ENCODE data around the gene IGLL1.

IGLL1 gene

DNA sequence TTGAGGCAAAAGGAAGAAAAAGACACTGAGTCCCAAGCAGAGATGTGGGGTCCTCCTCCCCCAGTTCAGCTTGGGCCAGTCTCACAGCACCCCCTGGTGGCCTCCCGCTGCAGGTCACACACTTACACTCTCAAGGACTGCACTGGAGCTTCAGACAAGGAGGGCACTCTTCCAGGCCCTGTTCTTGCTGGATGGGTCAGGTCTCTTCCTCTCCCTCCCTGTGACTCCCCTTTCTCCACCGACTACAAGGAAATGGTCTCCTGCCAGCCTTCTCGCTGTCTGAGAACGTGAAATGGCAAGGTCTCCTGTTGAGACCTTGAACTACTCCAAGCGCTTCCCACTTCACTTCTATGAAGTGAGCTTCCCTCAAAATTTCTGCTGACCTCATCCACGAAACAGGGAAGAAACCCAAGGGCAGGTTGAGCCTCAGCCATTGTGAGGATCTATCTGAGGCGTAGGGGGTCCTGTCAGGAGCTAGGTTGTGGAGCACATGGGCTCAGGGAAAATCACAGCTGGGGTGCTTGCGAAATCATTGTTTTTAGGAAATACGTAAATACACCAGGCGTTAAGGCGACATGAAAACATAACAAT, 11.2 kb upstream of the IGLL1 start:
- Histone ChIP-seq H4K8ac (ENCODE audit: low read depth, low read length) (no peak overlapping the region), H3K27me3 (ENCODE audit: control insufficient read depth in 3 of 3, insufficient read depth in 3 of 3, low read depth in 1 of 3, low read length in 3 of 3) (peaks cover 0 to 5% (median 0%) of the 10 kb centered on the region in 3 experiments), H3K4me3 (ENCODE audit: low read length in 2 of 2) (no peak overlapping the region), H3K27ac (replicated peaks; ENCODE audit: low read length) (no peak overlapping the region), H3K4me2 (ENCODE audit: insufficient read depth, low read length, poor library complexity, severe bottlenecking) (no peak overlapping the region), H3K4me1 (ENCODE audit: control insufficient read depth in 2 of 2, insufficient read depth in 1 of 2, low read depth in 1 of 2, low read length in 2 of 2) (no peaks in the 10 kb centered on the region), H3K14ac (ENCODE audit: low read length) (no peak overlapping the region), H3K9ac (ENCODE audit: low read depth, low read length, poor library complexity) (no peak overlapping the region), H2BK15ac (ENCODE audit: low read length) (no peak overlapping the region), H3K36me3 (replicated peaks in 1 of 2; ENCODE audit: control insufficient read depth in 2 of 2, insufficient read depth in 2 of 2, low read length in 2 of 2) (no peaks in the 10 kb centered on the region), H3K9me3 (replicated peaks in 1 of 2; ENCODE audit: control insufficient read depth in 2 of 2, insufficient read depth in 1 of 2, low read depth in 1 of 2, low read length in 2 of 2) (no peaks in the 10 kb centered on the region), H3K23ac (ENCODE audit: low read depth, low read length, poor library complexity) (no peak overlapping the region), H2BK5ac (ENCODE audit: low read length) (no peak overlapping the region), H3K4ac (ENCODE audit: low read length) (no peak overlapping the region), H3K79me1 (ENCODE audit: low read depth, low read length) (no peaks in the 10 kb centered on the region), H2BK12ac (ENCODE audit: low read length) (no peak overlapping the region), H2AK5ac (ENCODE audit: low read depth, low read length) (no peak overlapping the region), H3K18ac (ENCODE audit: low read length) (no peak overlapping the region), H2AFZ (ENCODE audit: low read length) (no peak overlapping the region), H2BK120ac (ENCODE audit: low read depth, low read length) (no peak overlapping the region), H4K91ac (ENCODE audit: low read depth, low read length, poor library complexity) (no peak overlapping the region)
- peak; percentile 60 for DNase-seq (ENCODE audit: low spot score)
- WGBS, 2 donors (ENCODE audit: extremely low coverage in 2 of 2, insufficient read length in 2 of 2, insufficient replicate concordance in 1 of 2): no CpG with 5 or more reads among the region's 11 CpGs

- H3K4ac ChIP-seq (ENCODE audit: low read length): no peak overlapping the region
- no peak overlapping the region for H4K91ac ChIP-seq (ENCODE audit: low read depth, low read length, poor library complexity)
- no peak overlapping the region for H3K23ac ChIP-seq (ENCODE audit: low read depth, low read length, poor library complexity)
- peaks cover 0 to 8% (median 0%) of the 10 kb centered on the region in 3 experiments for H3K27me3 ChIP-seq (ENCODE audit: control insufficient read depth in 3 of 3, insufficient read depth in 3 of 3, low read depth in 1 of 3, low read length in 3 of 3)
- H2AK5ac ChIP-seq (ENCODE audit: low read depth, low read length): no peak overlapping the region
- peaks cover 4% of the 10 kb centered on the region for H3K79me1 ChIP-seq (ENCODE audit: low read depth, low read length)
- WGBS, 2 donors (ENCODE audit: extremely low coverage in 2 of 2, insufficient read length in 2 of 2, insufficient replicate concordance in 1 of 2): no CpG with 5 or more reads among the region's 6 CpGs
- H3K4me1 ChIP-seq (ENCODE audit: control insufficient read depth in 2 of 2, insufficient read depth in 1 of 2, low read depth in 1 of 2, low read length in 2 of 2): no peaks in the 10 kb centered on the region
- H3K4me3 ChIP-seq (ENCODE audit: low read length in 2 of 2): no peak overlapping the region
- DNase-seq (ENCODE audit: low spot score): no peak
- no peak overlapping the region for H4K8ac ChIP-seq (ENCODE audit: low read depth, low read length)
- no peaks in the 10 kb centered on the region for H3K36me3 ChIP-seq (replicated peaks in 1 of 2; ENCODE audit: control insufficient read depth in 2 of 2, insufficient read depth in 2 of 2, low read length in 2 of 2)
- H2BK120ac ChIP-seq (ENCODE audit: low read depth, low read length): no peak overlapping the region
- H3K18ac ChIP-seq (ENCODE audit: low read length): peak overlapping the region; percentile 15
- no peak overlapping the region for H2BK5ac ChIP-seq (ENCODE audit: low read length)
- no peak overlapping the region for H2BK15ac ChIP-seq (ENCODE audit: low read length)
- no peak overlapping the region for H3K9ac ChIP-seq (ENCODE audit: low read depth, low read length, poor library complexity)
- H3K14ac ChIP-seq (ENCODE audit: low read length): no peak overlapping the region
- H2BK12ac ChIP-seq (ENCODE audit: low read length): no peak overlapping the region
- no peak overlapping the region for H2AFZ ChIP-seq (ENCODE audit: low read length)
- H3K27ac ChIP-seq (replicated peaks; ENCODE audit: low read length): no peak overlapping the region
- no peak overlapping the region for H3K4me2 ChIP-seq (ENCODE audit: insufficient read depth, low read length, poor library complexity, severe bottlenecking)
- no peaks in the 10 kb centered on the region for H3K9me3 ChIP-seq (replicated peaks in 1 of 2; ENCODE audit: control insufficient read depth in 2 of 2, insufficient read depth in 1 of 2, low read depth in 1 of 2, low read length in 2 of 2)
These were observed 3.7 kb upstream of the IGLL1 start for GRCh38 chr22:23583836-23584235.

DNA sequence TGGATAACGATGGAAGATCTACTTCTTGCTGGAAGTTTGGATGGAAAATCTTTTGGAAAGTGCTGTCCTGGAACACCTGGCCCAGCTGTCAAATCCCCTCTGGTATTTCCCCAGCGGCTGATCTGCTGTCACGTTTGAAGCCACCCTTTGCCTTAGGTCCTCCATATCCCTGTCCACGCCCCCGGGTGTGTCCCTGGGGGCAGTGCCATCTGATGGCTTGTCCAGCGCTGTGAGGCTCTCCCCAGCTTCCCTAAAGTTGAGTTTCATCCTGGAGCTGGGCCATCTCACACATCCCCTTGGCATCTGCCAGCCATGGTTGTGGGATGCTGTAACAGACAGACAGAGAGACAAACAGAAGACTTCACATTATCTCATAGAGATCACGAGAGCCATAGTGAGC, 3.1 kb upstream of the IGLL1 start:
- H4K91ac ChIP-seq (ENCODE audit: low read depth, low read length, poor library complexity): no peak overlapping the region
- H2BK5ac ChIP-seq (ENCODE audit: low read length): no peak overlapping the region
- no peaks in the 10 kb centered on the region for H3K36me3 ChIP-seq (replicated peaks in 1 of 2; ENCODE audit: control insufficient read depth in 2 of 2, insufficient read depth in 2 of 2, low read length in 2 of 2)
- H2BK12ac ChIP-seq (ENCODE audit: low read length): no peak overlapping the region
- H2BK120ac ChIP-seq (ENCODE audit: low read depth, low read length): no peak overlapping the region
- H3K79me1 ChIP-seq (ENCODE audit: low read depth, low read length): peaks cover 4% of the 10 kb centered on the region
- no peaks in the 10 kb centered on the region for H3K4me1 ChIP-seq (ENCODE audit: control insufficient read depth in 2 of 2, insufficient read depth in 1 of 2, low read depth in 1 of 2, low read length in 2 of 2)
- H3K4me3 ChIP-seq (ENCODE audit: low read length in 2 of 2): no peak overlapping the region
- no peak overlapping the region for H3K4me2 ChIP-seq (ENCODE audit: insufficient read depth, low read length, poor library complexity, severe bottlenecking)
- H3K18ac ChIP-seq (ENCODE audit: low read length): no peak overlapping the region
- no peak for DNase-seq (ENCODE audit: low spot score)
- H2AK5ac ChIP-seq (ENCODE audit: low read depth, low read length): no peak overlapping the region
- no peak overlapping the region for H3K27ac ChIP-seq (replicated peaks; ENCODE audit: low read length)
- no CpG with 5 or more reads among the region's 7 CpGs for WGBS, 2 donors (ENCODE audit: extremely low coverage in 2 of 2, insufficient read length in 2 of 2, insufficient replicate concordance in 1 of 2)
- no peak overlapping the region for H3K9ac ChIP-seq (ENCODE audit: low read depth, low read length, poor library complexity)
- no peak overlapping the region for H4K8ac ChIP-seq (ENCODE audit: low read depth, low read length)
- no peak overlapping the region for H3K4ac ChIP-seq (ENCODE audit: low read length)
- peaks cover 0 to 8% (median 0%) of the 10 kb centered on the region in 3 experiments for H3K27me3 ChIP-seq (ENCODE audit: control insufficient read depth in 3 of 3, insufficient read depth in 3 of 3, low read depth in 1 of 3, low read length in 3 of 3)
- H2BK15ac ChIP-seq (ENCODE audit: low read length): no peak overlapping the region
- H3K9me3 ChIP-seq (replicated peaks in 1 of 2; ENCODE audit: control insufficient read depth in 2 of 2, insufficient read depth in 1 of 2, low read depth in 1 of 2, low read length in 2 of 2): no peaks in the 10 kb centered on the region
- H2AFZ ChIP-seq (ENCODE audit: low read length): no peak overlapping the region
- no peak overlapping the region for H3K14ac ChIP-seq (ENCODE audit: low read length)
- H3K23ac ChIP-seq (ENCODE audit: low read depth, low read length, poor library complexity): no peak overlapping the region

GRCh38 chr22:23581260-23581650, 1.2 kb upstream of the IGLL1 start:
- no peak overlapping the region for H3K14ac ChIP-seq (ENCODE audit: low read length)
- H3K9ac ChIP-seq (ENCODE audit: low read depth, low read length, poor library complexity): no peak overlapping the region
- H2BK12ac ChIP-seq (ENCODE audit: low read length): no peak overlapping the region
- no peak overlapping the region for H3K4me2 ChIP-seq (ENCODE audit: insufficient read depth, low read length, poor library complexity, severe bottlenecking)
- H3K23ac ChIP-seq (ENCODE audit: low read depth, low read length, poor library complexity): no peak overlapping the region
- peaks cover 4% of the 10 kb centered on the region for H3K79me1 ChIP-seq (ENCODE audit: low read depth, low read length)
- H2AFZ ChIP-seq (ENCODE audit: low read length): no peak overlapping the region
- no CpG with 5 or more reads among the region's 8 CpGs for WGBS, 2 donors (ENCODE audit: extremely low coverage in 2 of 2, insufficient read length in 2 of 2, insufficient replicate concordance in 1 of 2)
- no peak overlapping the region for H2AK5ac ChIP-seq (ENCODE audit: low read depth, low read length)
- H2BK15ac ChIP-seq (ENCODE audit: low read length): no peak overlapping the region
- peaks cover 0 to 8% (median 0%) of the 10 kb centered on the region in 3 experiments for H3K27me3 ChIP-seq (ENCODE audit: control insufficient read depth in 3 of 3, insufficient read depth in 3 of 3, low read depth in 1 of 3, low read length in 3 of 3)
- no peak overlapping the region for H2BK5ac ChIP-seq (ENCODE audit: low read length)
- no peaks in the 10 kb centered on the region for H3K4me1 ChIP-seq (ENCODE audit: control insufficient read depth in 2 of 2, insufficient read depth in 1 of 2, low read depth in 1 of 2, low read length in 2 of 2)
- no peak overlapping the region for H4K91ac ChIP-seq (ENCODE audit: low read depth, low read length, poor library complexity)
- H4K8ac ChIP-seq (ENCODE audit: low read depth, low read length): no peak overlapping the region
- H3K9me3 ChIP-seq (replicated peaks in 1 of 2; ENCODE audit: control insufficient read depth in 2 of 2, insufficient read depth in 1 of 2, low read depth in 1 of 2, low read length in 2 of 2): no peaks in the 10 kb centered on the region
- no peak overlapping the region for H3K4me3 ChIP-seq (ENCODE audit: low read length in 2 of 2)
- no peak overlapping the region for H3K18ac ChIP-seq (ENCODE audit: low read length)
- H3K36me3 ChIP-seq (replicated peaks in 1 of 2; ENCODE audit: control insufficient read depth in 2 of 2, insufficient read depth in 2 of 2, low read length in 2 of 2): no peaks in the 10 kb centered on the region
- DNase-seq (ENCODE audit: low spot score): no peak
- no peak overlapping the region for H3K4ac ChIP-seq (ENCODE audit: low read length)
- no peak overlapping the region for H2BK120ac ChIP-seq (ENCODE audit: low read depth, low read length)
- no peak overlapping the region for H3K27ac ChIP-seq (replicated peaks; ENCODE audit: low read length)
